Liver (tissue), 9 donors: ENCODE results near the gene LRCH4. TPM values are rescaled to one million over a fixed set of nuclear protein-coding genes. Genes with fewer than 3 reads are reported as not detected.
A peak's percentile ranks its signal among the peaks of the same experiment; 100 is the strongest.

Experiments used
- DNase-seq: peaks from one replicate; pipeline ENCODE4 v3.0.0-alpha.2; 2017; ENCODE audit warnings: low spot score
- H3K27ac ChIP-seq, 2 donors: one replicate each; pipeline ENCODE4 v1.7.0; 2013; ENCODE audit warnings: inconsistent platforms in 2 of 2, low read length in 2 of 2, control low read depth in 1 of 2, low read depth in 1 of 2, mild to moderate bottlenecking in 1 of 2
- H3K27me3 ChIP-seq, 4 donors: one replicate each; pipeline versions ENCODE4 v1.6.1 to v1.7.0; 2013; ENCODE audit warnings: low read length in 3 of 4, inconsistent platforms in 1 of 4, mild to moderate bottlenecking in 1 of 4, moderate library complexity in 1 of 4; ENCODE audit not compliant: control insufficient read depth in 4 of 4, insufficient read depth in 4 of 4
- H3K36me3 ChIP-seq, 4 donors: one replicate each; pipeline versions ENCODE4 v1.6.1 to v1.7.0; 2013; ENCODE audit warnings: low read length in 3 of 4, mild to moderate bottlenecking in 3 of 4, low read depth in 1 of 4, moderate library complexity in 1 of 4; ENCODE audit not compliant: control insufficient read depth in 4 of 4, insufficient read depth in 3 of 4
- H3K4me1 ChIP-seq, 4 donors: one replicate each; pipeline versions ENCODE4 v1.6.1 to v1.7.0; 2013; ENCODE audit warnings: low read length in 3 of 4, mild to moderate bottlenecking in 3 of 4, moderate library complexity in 1 of 4; ENCODE audit not compliant: control insufficient read depth in 4 of 4, insufficient read depth in 4 of 4
- H3K4me3 ChIP-seq, 3 donors: one replicate each; pipeline versions ENCODE4 v1.6.1 to v1.7.0; 2013; ENCODE audit warnings: low read length in 3 of 3, control low read depth in 1 of 3, low read depth in 1 of 3, mild to moderate bottlenecking in 1 of 3
- H3K9ac ChIP-seq, 2 donors: one replicate each; pipeline ENCODE4 v1.7.0; 2013; ENCODE audit warnings: low read length in 2 of 2, mild to moderate bottlenecking in 2 of 2, moderate library complexity in 2 of 2, control low read depth in 1 of 2, low read depth in 1 of 2
- H3K9me3 ChIP-seq, 4 donors: one replicate each; pipeline versions ENCODE4 v1.6.1 to v1.7.0; 2013; ENCODE audit warnings: low read length in 3 of 4; ENCODE audit not compliant: control insufficient read depth in 4 of 4
- ATF3 ChIP-seq: IDR thresholded peaks from 2 replicates; pipeline ENCODE4 v1.6.1; 2016; ENCODE audit warnings: antibody characterized with exemption
- EGR1 ChIP-seq, 2 donors: IDR thresholded peaks; 2 replicates each; pipeline ENCODE4 v1.6.1; 2016 to 2018; ENCODE audit warnings: antibody characterized with exemption in 2 of 2, low read depth in 2 of 2
- FOXA1 ChIP-seq: IDR thresholded peaks from 2 replicates; pipeline ENCODE4 v1.6.1; 2016; ENCODE audit warnings: antibody characterized with exemption
- FOXA2 ChIP-seq: IDR thresholded peaks from 2 replicates; pipeline ENCODE4 v1.6.1; 2016; ENCODE audit warnings: antibody characterized with exemption
- GABPA ChIP-seq, 2 donors: IDR thresholded peaks in 1 of 2; conservative IDR thresholded peaks in 1 of 2; 2 replicates each; pipeline ENCODE4 v1.6.1; 2016; ENCODE audit warnings: antibody characterized with exemption in 2 of 2, mild to moderate bottlenecking in 1 of 2, moderate library complexity in 1 of 2
- HNF4A ChIP-seq, 2 donors: conservative IDR thresholded peaks; 2 replicates each; pipeline ENCODE4 v1.6.1; 2016; ENCODE audit warnings: antibody characterized with exemption in 2 of 2, mild to moderate bottlenecking in 2 of 2
- HNF4G ChIP-seq: IDR thresholded peaks from 2 replicates; pipeline ENCODE4 v1.6.1; 2016; ENCODE audit warnings: antibody characterized with exemption
- JUND ChIP-seq, 2 donors: IDR thresholded peaks; 2 replicates each; pipeline ENCODE4 v1.6.1; 2016; ENCODE audit warnings: antibody characterized with exemption in 2 of 2
- NR2F2 ChIP-seq: IDR thresholded peaks from 2 replicates; pipeline ENCODE4 v1.6.1; 2016; ENCODE audit warnings: antibody characterized with exemption
- RAD21 ChIP-seq, 2 donors: IDR thresholded peaks; 2 replicates each; pipeline ENCODE4 v1.6.1; 2016; ENCODE audit warnings: antibody characterized with exemption in 2 of 2, mild to moderate bottlenecking in 2 of 2
- REST ChIP-seq: IDR thresholded peaks from 2 replicates; pipeline ENCODE4 v1.6.1; 2016; ENCODE audit warnings: antibody characterized with exemption, mild to moderate bottlenecking
- RXRA ChIP-seq, 2 donors: IDR thresholded peaks; 2 replicates each; pipeline ENCODE4 v1.6.1; 2017 to 2018; ENCODE audit warnings: antibody characterized with exemption in 2 of 2, mild to moderate bottlenecking in 1 of 2
- SP1 ChIP-seq: IDR thresholded peaks from 2 replicates; pipeline ENCODE4 v1.6.1; 2018; ENCODE audit warnings: antibody characterized with exemption, mild to moderate bottlenecking
- TAF1 ChIP-seq: conservative IDR thresholded peaks from 2 replicates; pipeline ENCODE4 v1.6.1; 2016; ENCODE audit warnings: antibody characterized with exemption, mild to moderate bottlenecking
- YY1 ChIP-seq: IDR thresholded peaks from 2 replicates; pipeline ENCODE4 v1.6.1; 2016; ENCODE audit warnings: antibody characterized with exemption, mild to moderate bottlenecking
- WGBS: extraction: QIAGEN DNeasy Blood & Tissue Kit; methylation state at CpG from one replicate; pipeline ENCODE4 v1.1.7; 2013; 5-methylcytosine and 5-hydroxymethylcytosine counted together
- polyA plus RNA-seq, 2 donors: library from polyadenylated mRNA; stranded (reverse) in 1 of 2; unstranded in 1 of 2; fragments of 200-250 nt in 1 of 2; fragments of >200 nt in 1 of 2; fragmentation: Nextera tagmentation in 1 of 2; extraction: Ambion mirVana in 1 of 2; gene quantifications; one replicate each; pipeline versions ENCODE4 v1.2.1 to v1.2.3, GENCODE V29; 2013 to 2015
- total RNA-seq, 2 donors: library from RNA; depleted of rRNA; stranded (reverse); fragments of >200 nt; gene quantifications; one replicate each; pipeline ENCODE4 v1.2.3, GENCODE V29; 2014
- TF ChIP-seq, protein P1 (sequence below): IDR thresholded peaks from 2 replicates; pipeline ENCODE4 v1.6.1; 2016; ENCODE audit warnings: antibody characterized with exemption
- TF ChIP-seq, protein P2 (sequence below): fragments of 150-350 bp; IDR thresholded peaks from 2 replicates; pipeline ENCODE4 v1.5.1; 2017; ENCODE audit warnings: improper control_type of control experiment, low read depth, low read length; ENCODE audit not compliant: missing input control
- TF ChIP-seq, protein P3 (sequence below): IDR thresholded peaks from 2 replicates; pipeline ENCODE4 v1.6.1; 2016; ENCODE audit warnings: antibody characterized with exemption
- donor health status: healthy.
- donor health status: healthy.
- donor health status: healthy.
- donor health status: healthy.
- donor health status: healthy.

LRCH4 gene
- total and polyA plus RNA-seq, 4 donors = 8.2 to 25.8 (median 13.0) TPM

DNA sequence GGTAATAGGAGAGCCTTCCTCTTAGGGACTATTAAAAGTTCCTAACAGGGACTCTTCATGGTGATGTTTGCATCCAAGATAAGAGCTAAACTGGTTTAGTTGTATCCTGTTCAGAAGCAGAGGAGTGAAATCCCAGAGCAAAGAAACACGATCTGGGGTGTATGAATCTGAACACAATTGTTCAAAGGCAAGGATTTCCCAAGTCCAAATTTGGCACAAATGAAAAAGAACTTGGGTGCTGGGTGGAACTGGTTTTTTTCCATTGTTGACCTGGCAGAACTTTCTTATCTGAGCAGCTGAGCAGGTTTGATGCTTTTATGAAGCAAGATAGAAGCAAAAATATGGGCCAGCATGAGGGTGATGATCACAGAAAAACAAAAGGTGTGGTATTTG, 41.0 kb downstream of the LRCH4 start:
- H3K27ac ChIP-seq = peak overlapping the region; percentile 89 to 92
- no peaks in the 10 kb centered on the region for H3K9me3 ChIP-seq
- H3K27me3 ChIP-seq = no peaks in the 10 kb centered on the region
- 13% methylated on average over 1 of the region's 1 CpG for WGBS
- H3K36me3 ChIP-seq = peaks cover 0 to 12% (median 0%) of the 10 kb centered on the region in 4 donors
- H3K4me1 ChIP-seq = peaks cover 18 to 76% (median 70%) of the 10 kb centered on the region in 4 donors
- no peak for DNase-seq
- no peak overlapping the region for H3K4me3 ChIP-seq
- TF ChIP-seq RAD21 (IDR thresholded peaks at IDR 0.05) = peak in 1 of 2 donors; percentile 36
- TF ChIP-seq EGR1 (IDR thresholded peaks at IDR 0.05; ENCODE audit: low read depth in 2 of 2) = peak in 1 of 2 donors; percentile 53
- peak; percentile 25 to 71 for TF ChIP-seq RXRA (IDR thresholded peaks at IDR 0.05)
- TF ChIP-seq HNF4A (conservative IDR thresholded peaks at IDR 0.05) = peak; percentile 53 to 58
- TF ChIP-seq TAF1 = no peak
- TF ChIP-seq, protein P1, sequence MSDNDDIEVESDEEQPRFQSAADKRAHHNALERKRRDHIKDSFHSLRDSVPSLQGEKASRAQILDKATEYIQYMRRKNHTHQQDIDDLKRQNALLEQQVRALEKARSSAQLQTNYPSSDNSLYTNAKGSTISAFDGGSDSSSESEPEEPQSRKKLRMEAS = peak; percentile 78
- TF ChIP-seq, protein P2, sequence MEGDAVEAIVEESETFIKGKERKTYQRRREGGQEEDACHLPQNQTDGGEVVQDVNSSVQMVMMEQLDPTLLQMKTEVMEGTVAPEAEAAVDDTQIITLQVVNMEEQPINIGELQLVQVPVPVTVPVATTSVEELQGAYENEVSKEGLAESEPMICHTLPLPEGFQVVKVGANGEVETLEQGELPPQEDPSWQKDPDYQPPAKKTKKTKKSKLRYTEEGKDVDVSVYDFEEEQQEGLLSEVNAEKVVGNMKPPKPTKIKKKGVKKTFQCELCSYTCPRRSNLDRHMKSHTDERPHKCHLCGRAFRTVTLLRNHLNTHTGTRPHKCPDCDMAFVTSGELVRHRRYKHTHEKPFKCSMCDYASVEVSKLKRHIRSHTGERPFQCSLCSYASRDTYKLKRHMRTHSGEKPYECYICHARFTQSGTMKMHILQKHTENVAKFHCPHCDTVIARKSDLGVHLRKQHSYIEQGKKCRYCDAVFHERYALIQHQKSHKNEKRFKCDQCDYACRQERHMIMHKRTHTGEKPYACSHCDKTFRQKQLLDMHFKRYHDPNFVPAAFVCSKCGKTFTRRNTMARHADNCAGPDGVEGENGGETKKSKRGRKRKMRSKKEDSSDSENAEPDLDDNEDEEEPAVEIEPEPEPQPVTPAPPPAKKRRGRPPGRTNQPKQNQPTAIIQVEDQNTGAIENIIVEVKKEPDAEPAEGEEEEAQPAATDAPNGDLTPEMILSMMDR = no peak
- TF ChIP-seq HNF4G = no peak
- TF ChIP-seq, protein P3, sequence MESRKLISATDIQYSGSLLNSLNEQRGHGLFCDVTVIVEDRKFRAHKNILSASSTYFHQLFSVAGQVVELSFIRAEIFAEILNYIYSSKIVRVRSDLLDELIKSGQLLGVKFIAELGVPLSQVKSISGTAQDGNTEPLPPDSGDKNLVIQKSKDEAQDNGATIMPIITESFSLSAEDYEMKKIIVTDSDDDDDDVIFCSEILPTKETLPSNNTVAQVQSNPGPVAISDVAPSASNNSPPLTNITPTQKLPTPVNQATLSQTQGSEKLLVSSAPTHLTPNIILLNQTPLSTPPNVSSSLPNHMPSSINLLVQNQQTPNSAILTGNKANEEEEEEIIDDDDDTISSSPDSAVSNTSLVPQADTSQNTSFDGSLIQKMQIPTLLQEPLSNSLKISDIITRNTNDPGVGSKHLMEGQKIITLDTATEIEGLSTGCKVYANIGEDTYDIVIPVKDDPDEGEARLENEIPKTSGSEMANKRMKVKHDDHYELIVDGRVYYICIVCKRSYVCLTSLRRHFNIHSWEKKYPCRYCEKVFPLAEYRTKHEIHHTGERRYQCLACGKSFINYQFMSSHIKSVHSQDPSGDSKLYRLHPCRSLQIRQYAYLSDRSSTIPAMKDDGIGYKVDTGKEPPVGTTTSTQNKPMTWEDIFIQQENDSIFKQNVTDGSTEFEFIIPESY = no peak
- peak; percentile 48 for TF ChIP-seq ATF3
- no peak for TF ChIP-seq NR2F2
- peak; percentile 25 for TF ChIP-seq FOXA2
- TF ChIP-seq JUND (IDR thresholded peaks at IDR 0.05) = peak in 1 of 2 donors; percentile 41
- no peak for TF ChIP-seq FOXA1
- peak; percentile 13 for TF ChIP-seq REST
- no peak for TF ChIP-seq GABPA (IDR thresholded peaks at IDR 0.05 in 1 of 2, conservative IDR thresholded peaks at IDR 0.05 in 1 of 2)
- TF ChIP-seq SP1 = peak; percentile 74
- peak; percentile 8 for TF ChIP-seq YY1
- H3K9ac ChIP-seq = peak overlapping the region; percentile 17 to 21
